ENCODE data around the gene PPP4R2.

GRCh38 chr3:73072634-73073033, 76.0 kb downstream of the PPP4R2 start:
- TF ChIP-seq CTCF (IDR thresholded peaks at IDR 0.05) (no peak), EP300 (IDR thresholded peaks at IDR 0.05) (no peak)

Measured in tibial nerve (tissue), 4 donors.